GM12801 (cell line): ENCODE results near the gene SCARB2.

Experiments used
- TF ChIP-seq, protein P1 (sequence below): IDR thresholded peaks from one replicate; pipeline ENCODE4 v1.5.1; 2011; ENCODE audit warnings: control low read depth; ENCODE audit not compliant: insufficient read length; ENCODE audit errors: extremely low read depth

SCARB2 gene

DNA sequence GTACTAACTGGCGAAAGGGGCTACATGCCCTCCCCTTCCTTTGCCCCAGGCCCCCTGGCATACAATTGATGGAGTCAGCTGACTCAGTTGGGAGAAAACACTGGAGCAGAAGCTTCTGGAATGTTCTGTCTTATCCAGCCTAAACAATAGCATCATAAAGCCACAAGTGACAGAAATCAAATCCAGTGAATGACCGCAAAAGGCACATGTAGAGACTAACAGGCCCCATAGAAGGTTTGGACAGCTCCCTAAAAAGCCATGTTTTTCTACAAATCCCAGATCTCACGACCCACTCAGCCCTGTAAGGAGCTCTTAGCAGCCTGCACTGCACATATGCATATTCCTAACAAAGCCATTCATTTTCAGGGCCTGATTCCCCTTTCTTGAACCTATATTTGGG, 25.1 kb downstream of the SCARB2 start:
- TF ChIP-seq, protein P1, sequence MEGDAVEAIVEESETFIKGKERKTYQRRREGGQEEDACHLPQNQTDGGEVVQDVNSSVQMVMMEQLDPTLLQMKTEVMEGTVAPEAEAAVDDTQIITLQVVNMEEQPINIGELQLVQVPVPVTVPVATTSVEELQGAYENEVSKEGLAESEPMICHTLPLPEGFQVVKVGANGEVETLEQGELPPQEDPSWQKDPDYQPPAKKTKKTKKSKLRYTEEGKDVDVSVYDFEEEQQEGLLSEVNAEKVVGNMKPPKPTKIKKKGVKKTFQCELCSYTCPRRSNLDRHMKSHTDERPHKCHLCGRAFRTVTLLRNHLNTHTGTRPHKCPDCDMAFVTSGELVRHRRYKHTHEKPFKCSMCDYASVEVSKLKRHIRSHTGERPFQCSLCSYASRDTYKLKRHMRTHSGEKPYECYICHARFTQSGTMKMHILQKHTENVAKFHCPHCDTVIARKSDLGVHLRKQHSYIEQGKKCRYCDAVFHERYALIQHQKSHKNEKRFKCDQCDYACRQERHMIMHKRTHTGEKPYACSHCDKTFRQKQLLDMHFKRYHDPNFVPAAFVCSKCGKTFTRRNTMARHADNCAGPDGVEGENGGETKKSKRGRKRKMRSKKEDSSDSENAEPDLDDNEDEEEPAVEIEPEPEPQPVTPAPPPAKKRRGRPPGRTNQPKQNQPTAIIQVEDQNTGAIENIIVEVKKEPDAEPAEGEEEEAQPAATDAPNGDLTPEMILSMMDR, result no peak

DNA sequence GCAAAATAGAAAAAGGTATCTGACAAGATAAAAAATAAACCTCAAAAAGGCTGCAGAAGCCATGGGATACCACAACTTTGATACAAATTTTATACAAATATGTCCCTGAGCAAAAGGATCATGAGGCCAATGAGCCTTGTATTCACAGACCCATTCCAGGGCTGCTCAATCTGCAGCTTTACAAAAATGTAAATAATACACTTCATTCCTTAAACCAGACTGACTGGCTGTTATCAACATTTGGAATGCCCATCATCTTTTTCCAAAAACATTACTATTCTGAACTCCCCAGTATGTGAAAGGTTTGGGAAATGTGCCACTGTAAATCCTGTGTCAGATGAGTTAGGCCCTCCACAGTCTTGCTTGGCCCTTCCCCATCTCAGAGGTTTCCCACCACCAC, 25.5 kb downstream of the SCARB2 start:
- TF ChIP-seq, protein P1, result no peak

DNA sequence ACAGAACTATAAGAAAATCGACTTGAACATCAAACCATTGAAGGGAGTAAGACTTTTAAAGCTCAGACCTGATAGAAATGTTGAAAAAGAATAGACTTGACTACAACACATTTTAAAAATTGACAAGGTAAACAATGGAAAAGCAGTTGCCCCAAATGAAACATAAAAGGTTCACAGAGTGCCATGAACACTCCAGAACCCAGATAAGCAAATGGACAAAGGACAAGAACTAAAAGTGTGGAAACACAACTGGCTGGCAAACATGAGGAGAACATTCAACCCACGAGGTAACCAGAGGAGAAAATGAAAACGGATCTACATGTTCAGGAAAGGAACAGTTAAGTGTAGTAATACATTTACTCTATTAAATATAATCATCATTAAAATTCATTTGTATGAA, 26.5 kb downstream of the SCARB2 start:
- TF ChIP-seq, protein P1, result no peak

DNA sequence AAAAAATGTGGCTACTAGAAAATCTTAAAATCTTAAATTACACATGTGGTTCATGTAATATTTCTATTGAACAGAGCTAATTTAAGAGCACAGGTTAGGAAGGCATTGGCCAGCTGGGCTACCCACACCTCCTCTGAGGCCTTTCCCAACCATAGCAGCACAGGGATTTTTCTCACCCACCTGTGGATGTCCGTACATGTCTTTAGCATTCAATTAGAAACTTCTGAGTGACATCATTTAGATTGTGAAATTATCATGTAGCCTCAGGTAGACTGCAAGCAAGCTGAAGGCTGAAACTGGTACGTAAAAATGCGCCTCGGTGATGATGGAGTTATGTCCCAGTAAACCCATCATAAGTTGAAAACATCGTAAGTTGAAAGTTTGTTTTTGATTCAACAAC, 31.2 kb downstream of the SCARB2 start:
- TF ChIP-seq, protein P1, result no peak

DNA sequence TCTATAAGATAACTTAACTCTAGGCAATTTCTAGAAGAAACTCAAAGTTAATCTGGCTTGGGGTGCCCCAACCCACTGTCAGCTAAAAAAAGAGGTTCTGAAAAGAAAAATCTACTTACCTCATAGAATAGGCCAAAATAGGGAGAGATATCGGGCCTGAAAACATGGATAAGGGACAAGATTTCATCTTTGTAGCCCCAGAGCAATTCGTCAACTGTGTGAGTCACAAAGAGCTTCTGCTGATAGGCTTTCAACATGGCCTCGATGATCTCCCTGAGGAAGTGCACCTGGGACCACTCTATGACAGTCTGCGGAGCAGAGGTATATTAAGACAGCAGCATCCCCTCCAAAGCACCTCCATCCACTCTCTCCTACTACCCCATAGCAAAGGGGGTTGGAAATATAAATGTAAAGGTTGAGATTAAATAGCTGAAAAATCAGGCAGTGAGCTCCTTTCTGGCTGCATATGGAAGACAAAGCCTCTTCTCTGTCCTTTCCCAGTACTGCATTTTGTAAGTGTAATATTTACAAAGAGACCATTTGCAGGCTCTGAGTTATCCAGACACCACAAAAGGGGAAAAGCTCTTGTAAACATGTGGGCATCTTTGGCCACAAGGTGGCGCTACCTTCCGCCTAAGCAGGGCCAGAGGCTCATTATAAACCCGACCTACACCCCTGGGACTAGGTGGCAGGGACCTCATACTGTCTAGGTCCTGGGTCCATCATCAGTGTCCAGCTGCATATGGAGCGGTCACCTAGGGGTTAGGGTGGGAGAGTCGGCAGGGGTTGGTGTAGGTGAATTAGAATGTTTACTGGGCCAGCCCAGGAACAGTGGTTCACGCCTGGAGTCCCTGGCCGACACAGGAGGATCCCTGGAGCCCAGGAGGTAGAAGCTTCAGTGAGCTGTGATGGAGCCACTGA, 34.0 kb downstream of the SCARB2 start:
- TF ChIP-seq, protein P1, result no peak

DNA sequence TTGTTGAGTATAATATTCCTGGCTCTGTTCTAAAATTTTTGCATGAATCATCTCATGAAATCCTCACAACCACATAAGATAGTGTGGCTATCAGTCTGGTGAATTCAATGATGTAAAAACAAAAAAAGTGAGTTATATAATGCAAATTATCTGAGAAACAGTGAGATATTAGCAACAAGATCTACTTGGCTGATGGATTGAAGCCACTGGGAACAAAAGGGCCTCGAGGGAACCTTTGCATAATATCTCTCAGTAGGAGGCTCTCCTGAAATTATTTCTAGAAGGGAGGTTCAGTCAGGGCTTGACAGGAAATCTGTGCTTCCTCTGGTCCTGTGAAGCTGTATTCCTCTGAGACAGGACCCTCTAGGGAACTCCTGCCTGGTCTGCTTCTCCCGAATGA, 35.3 kb downstream of the SCARB2 start:
- TF ChIP-seq, protein P1, result no peak

DNA sequence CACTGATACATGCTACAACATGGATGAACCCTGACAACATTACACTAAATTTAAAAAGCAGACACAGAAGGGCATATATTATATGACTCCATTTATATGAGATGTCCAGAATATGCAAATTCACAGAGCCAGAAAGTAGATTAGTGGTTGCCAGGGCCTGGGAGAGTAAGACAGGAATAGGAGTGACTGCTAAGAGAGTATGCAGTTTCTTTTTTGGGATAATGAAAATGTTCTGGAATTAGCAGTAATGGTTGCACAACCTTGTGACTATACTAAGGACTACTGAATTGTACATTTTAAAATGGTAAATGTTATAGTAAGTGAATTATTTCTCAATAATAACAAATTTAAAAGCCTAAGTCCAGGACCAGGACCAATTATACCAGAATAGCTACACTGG, 35.9 kb downstream of the SCARB2 start:
- TF ChIP-seq, protein P1, result no peak
